Immature natural killer cell (primary cell): ENCODE results near the gene LY6G6D. TPM values are rescaled to one million over a fixed set of nuclear protein-coding genes. Genes with fewer than 3 reads are reported as not detected.

Experiments
- DNase-seq, 3 donors: peaks; one replicate each; pipeline ENCODE4 v3.0.0; 2022; ENCODE audit warnings: mixed read lengths in 1 of 3
- H3K27ac Mint-ChIP-seq, 6 donors: one replicate each; pipeline ENCODE4 v1.8.0; 2020; ENCODE audit warnings: mixed read lengths in 6 of 6, mild to moderate bottlenecking in 5 of 6, inconsistent platforms in 4 of 6, moderate library complexity in 3 of 6
- H3K27me3 Mint-ChIP-seq, 3 donors: one replicate each; pipeline ENCODE4 v1.8.0; 2020 to 2021; ENCODE audit warnings: low read depth in 3 of 3, mild to moderate bottlenecking in 3 of 3, mixed read lengths in 3 of 3, moderate library complexity in 3 of 3, inconsistent platforms in 1 of 3
- H3K36me3 Mint-ChIP-seq, 3 donors: one replicate each; pipeline ENCODE4 v1.8.0; 2020; ENCODE audit warnings: mixed read lengths in 3 of 3, inconsistent platforms in 2 of 3, mild to moderate bottlenecking in 2 of 3
- H3K4me1 Mint-ChIP-seq, 2 donors: one replicate each; pipeline ENCODE4 v1.8.0; 2020; ENCODE audit warnings: inconsistent platforms in 2 of 2, mild to moderate bottlenecking in 2 of 2, mixed read lengths in 2 of 2, moderate library complexity in 1 of 2
- H3K4me3 Mint-ChIP-seq, 5 donors: one replicate each; pipeline ENCODE4 v1.8.0; 2020; ENCODE audit warnings: mild to moderate bottlenecking in 5 of 5, mixed read lengths in 5 of 5, inconsistent platforms in 3 of 5, moderate library complexity in 3 of 5
- H3K9me3 Mint-ChIP-seq, 6 donors: one replicate each; pipeline ENCODE4 v1.8.0; 2020; ENCODE audit warnings: mild to moderate bottlenecking in 6 of 6, mixed read lengths in 6 of 6, inconsistent platforms in 4 of 6, moderate library complexity in 3 of 6
- polyA plus RNA-seq, 3 donors: library from polyadenylated mRNA; unstranded; fragments of 300-500 nt; fragmentation: Illumina TruSeq; gene quantifications; one replicate each; pipeline ENCODE4 v1.2.3, GENCODE V29; 2021

Gene LY6G6D
- polyA plus RNA-seq, 3 donors from 2014 or later: not detected

DNA sequence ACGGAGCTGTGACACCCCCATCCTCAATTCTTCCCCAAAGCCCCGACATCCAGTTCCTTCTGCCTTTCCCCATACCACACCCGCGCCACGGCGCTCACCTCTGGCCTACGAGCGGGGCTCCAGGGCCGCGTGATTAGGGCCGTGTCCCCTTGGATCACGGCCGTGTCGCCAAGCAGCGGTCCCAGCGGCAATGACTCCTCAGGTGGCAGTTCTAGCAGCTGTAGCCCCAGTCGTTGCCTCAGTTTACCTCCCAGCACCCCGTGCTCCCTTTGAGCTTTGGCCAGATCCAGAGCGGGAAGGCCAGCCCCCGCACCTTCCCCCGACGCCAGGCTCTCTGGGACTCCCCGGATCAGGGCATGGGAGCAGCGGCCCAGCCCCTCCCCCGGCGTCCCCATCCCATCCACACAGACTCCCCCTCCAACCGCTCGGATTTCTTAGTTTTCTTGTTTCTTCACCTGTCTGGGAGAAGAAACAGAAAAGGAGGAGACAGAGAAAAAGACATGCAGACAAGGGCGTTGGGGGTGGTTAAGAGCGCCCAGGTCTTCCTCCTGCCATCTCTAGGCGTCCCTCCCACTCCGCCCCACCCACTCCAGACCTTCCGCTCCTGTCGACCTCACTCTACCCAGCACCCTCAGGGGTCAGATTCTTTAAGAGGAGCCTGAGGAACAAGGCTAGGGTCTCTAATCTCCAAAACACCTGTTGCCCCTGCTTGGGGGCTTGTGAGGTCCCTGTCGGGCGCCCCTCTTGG lies 13.8 kb downstream of the LY6G6D start, which contains the start of gene DDAH2:
Gene DDAH2, minus strand, starts transcription at position 533 of the 748 bp plus-strand sequence. Its CDS starts 138 bp downstream, at position 395.
- Mint-ChIP-seq H3K4me1 (peaks cover 72 to 76% of the 10 kb centered on the region in 2 donors), H3K27me3 (peaks cover 0 to 6% (median 2%) of the 10 kb centered on the region in 3 donors), H3K9me3 (no peaks in the 10 kb centered on the region), H3K4me3 (peak within 1 kb of the TSS; percentile 97 to 99 (median 99)), H3K36me3 (peaks cover 4 to 46% (median 22%) of the 10 kb centered on the region in 3 donors), H3K27ac (peak within 1 kb of the TSS; percentile 83 to 98 (median 94))
- DNase-seq: no peak

DNA sequence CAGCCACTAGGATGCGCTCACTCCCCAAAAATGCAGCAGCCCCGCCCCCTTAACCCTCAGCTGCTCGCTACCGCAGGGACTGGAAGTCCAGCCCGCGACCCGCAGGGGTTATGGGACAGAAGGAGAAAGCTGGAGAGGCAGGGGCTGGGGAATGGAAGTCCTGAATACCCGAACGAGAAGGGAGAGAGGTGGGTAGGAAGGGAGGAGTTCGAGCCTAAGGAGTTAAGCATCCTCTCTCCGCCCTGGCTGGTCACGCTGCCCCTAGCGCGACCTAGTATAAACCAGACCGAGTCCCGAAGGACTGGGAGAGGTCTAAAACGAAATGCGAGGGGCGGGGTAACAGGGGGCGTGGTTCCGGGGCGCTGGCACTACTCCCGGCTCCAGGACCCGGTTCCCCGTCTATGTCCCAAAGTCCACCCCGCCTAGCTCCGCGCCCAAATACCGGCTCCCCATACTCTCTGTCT lies 14.4 kb downstream of the LY6G6D start:
- Mint-ChIP-seq H3K4me3 (peak overlapping the region; percentile 97 to 99 (median 99)), H3K36me3 (peaks cover 4 to 47% (median 22%) of the 10 kb centered on the region in 3 donors), H3K27me3 (peaks cover 0 to 4% (median 2%) of the 10 kb centered on the region in 3 donors), H3K9me3 (no peaks in the 10 kb centered on the region), H3K4me1 (peaks cover 76 to 77% of the 10 kb centered on the region in 2 donors), H3K27ac (peak overlapping the region; percentile 83 to 98 (median 94))
- peak; percentile 79 to 81 (median 80) for DNase-seq

DNA sequence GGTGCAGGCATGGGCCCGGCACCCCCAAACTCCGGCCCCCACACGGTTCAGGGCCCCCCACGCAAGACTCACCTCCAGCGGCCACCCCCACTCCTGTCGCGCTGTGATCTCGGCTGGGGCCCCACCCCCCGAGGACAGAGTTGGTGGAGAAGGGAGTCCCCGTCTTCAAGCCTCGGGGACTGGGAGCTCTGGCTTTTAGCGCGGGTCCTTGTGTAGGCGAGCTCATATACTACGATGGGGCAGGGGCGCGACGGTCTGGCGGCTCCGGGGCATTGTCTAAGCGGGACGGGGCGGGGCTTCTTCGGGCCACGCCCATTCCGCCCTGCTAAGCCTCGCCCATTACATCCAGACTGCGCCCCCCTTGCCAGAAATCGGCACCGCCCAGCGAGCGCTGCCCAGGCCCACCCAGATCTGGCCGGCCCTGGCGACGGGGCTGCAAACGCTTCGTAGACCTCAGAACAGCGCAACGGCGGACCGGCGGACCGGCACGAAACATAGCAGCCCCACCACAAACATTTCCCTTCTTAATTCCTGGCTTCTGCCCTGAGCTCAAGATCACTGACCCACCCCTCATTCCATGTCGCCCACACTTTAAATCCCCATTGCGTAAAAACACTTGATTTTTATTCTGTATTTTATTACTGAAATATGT lies 15.0 kb downstream of the LY6G6D start:
- Mint-ChIP-seq H3K27me3 (peaks cover 0 to 8% (median 2%) of the 10 kb centered on the region in 3 donors), H3K9me3 (no peaks in the 10 kb centered on the region), H3K27ac (peak overlapping the region; percentile 83 to 98 (median 92)), H3K4me1 (peaks cover 77 to 79% of the 10 kb centered on the region in 2 donors), H3K4me3 (peak overlapping the region; percentile 97 to 99 (median 99)), H3K36me3 (peaks cover 4 to 47% (median 22%) of the 10 kb centered on the region in 3 donors)
- peak; percentile 76 to 79 (median 79) for DNase-seq

DNA sequence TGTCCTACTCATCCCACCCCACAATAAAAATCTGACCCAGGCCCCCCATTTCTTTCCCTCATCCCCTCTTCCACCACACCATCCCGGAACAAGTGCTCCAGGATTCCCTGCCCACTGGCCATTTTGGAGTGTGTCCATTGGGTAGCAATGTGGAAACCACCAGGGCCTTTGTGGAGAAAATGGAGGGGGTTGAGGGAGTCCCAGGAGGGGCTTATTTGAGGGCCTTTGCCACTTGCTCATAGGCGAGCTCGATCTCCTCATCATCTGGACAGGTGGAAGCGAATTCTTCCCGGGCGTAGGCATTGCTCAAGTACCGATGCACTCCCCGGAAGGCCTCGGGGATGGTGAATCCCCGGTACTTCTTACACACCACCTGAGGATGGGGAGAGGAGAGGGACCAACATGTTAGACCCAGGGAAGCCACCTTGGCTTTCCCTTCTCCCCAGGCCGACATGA lies 15.5 kb downstream of the LY6G6D start:
- Mint-ChIP-seq H3K27ac (peak overlapping the region; percentile 83 to 98 (median 92)), H3K36me3 (peaks cover 7 to 45% (median 22%) of the 10 kb centered on the region in 3 donors), H3K9me3 (no peaks in the 10 kb centered on the region)

DNA sequence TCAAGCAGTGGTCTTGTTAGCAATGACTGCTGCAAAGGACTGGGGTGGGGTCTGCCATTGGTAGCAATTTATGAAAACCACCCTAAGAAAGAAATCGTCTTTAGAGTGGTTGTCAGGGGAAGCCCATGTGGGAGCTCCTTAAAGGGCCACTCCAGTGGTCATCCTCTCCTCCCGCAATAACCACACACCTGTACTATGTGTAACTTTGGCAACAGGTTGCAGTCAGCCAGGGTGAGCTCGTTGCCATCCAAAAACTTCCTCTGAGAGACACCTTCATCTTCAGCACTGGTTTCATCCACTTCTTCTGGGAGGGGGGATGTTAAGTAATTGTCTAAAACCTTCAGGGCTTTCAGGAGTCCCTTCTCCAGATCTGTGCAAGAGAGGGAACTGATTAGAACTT lies 16.9 kb downstream of the LY6G6D start:
- Mint-ChIP-seq H3K27me3 (peaks cover 2 to 16% (median 11%) of the 10 kb centered on the region in 3 donors), H3K36me3 (peaks cover 9 to 32% (median 12%) of the 10 kb centered on the region in 3 donors), H3K27ac (peak overlapping the region in 4 of 6 donors; percentile 16 to 83 (median 54)), H3K9me3 (no peaks in the 10 kb centered on the region), H3K4me1 (peaks cover 75 to 81% of the 10 kb centered on the region in 2 donors), H3K4me3 (peak overlapping the region in 2 of 5 donors; percentile 15 to 38)
- no peak for DNase-seq

More for the DNA sequence above, 15.5 kb downstream of the LY6G6D start:
- peaks cover 78 to 79% of the 10 kb centered on the region in 2 donors for H3K4me1 Mint-ChIP-seq
- H3K27me3 Mint-ChIP-seq: peaks cover under 1 to 10% (median 6%) of the 10 kb centered on the region in 3 donors
- peak overlapping the region; percentile 97 to 99 (median 99) for H3K4me3 Mint-ChIP-seq
- no peak for DNase-seq

DNA sequence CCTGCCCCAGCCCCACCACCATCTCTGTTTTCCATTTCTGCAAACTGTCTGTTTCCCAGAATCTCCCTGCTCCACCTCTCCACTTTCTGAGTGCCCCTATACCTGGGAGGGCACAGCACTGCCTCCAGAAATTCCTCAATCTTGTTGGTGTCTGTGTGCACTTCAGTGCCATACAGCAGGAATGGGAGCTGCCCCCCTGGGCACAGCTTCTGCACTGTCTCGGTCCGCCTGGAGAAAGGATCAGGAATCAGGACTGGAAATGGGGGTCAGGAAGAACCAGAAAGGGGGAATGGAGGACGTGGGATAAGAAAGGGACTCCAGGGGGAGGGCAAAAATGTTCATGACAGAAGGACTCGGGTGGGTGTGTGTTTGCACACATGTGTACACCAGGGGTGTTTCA lies 18.6 kb downstream of the LY6G6D start:
- Mint-ChIP-seq H3K9me3 (no peaks in the 10 kb centered on the region), H3K4me3 (peak overlapping the region; percentile 88 to 98 (median 96)), H3K27me3 (peaks cover 2 to 22% (median 10%) of the 10 kb centered on the region in 3 donors), H3K27ac (peak overlapping the region; percentile 88 to 99 (median 97)), H3K36me3 (peaks cover 9 to 32% (median 12%) of the 10 kb centered on the region in 3 donors), H3K4me1 (peaks cover 76 to 84% of the 10 kb centered on the region in 2 donors)
- no peak for DNase-seq

DNA sequence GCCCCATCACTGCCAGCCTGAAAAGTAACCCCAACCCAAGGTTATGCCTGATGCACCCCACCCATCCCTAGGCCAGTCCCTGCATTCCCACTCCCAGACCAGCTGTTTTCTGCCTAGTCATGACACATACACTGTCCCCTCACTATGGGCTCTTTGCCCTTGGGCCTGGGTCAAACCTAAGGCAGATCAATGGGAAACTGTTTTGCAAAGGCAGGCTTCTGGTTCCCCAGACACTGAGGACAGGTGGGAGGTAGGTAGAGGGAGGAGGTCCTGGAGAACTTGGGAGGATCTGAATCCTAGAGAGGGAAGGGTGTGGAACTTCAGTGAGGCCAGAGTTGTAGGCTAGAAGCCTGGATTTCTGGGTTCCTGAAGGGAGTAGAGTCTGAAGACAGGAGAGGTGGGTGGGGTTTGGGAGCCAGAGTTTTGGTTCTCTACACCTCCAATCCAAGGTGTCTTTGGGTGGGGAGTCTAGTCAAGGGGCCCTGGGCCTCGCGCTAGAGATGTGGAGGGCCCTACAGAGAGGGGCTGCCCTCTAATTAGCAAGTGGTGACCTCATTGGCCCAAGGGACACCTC lies 19.2 kb downstream of the LY6G6D start:
- peaks cover 9 to 32% (median 12%) of the 10 kb centered on the region in 3 donors for H3K36me3 Mint-ChIP-seq
- no peak for DNase-seq
- peak overlapping the region; percentile 94 to 99 (median 97) for H3K27ac Mint-ChIP-seq
- no peaks in the 10 kb centered on the region for H3K9me3 Mint-ChIP-seq
- H3K4me3 Mint-ChIP-seq: peak overlapping the region; percentile 88 to 98 (median 96)
- peaks cover 2 to 24% (median 10%) of the 10 kb centered on the region in 3 donors for H3K27me3 Mint-ChIP-seq
- H3K4me1 Mint-ChIP-seq: peaks cover 76 to 84% of the 10 kb centered on the region in 2 donors

DNA sequence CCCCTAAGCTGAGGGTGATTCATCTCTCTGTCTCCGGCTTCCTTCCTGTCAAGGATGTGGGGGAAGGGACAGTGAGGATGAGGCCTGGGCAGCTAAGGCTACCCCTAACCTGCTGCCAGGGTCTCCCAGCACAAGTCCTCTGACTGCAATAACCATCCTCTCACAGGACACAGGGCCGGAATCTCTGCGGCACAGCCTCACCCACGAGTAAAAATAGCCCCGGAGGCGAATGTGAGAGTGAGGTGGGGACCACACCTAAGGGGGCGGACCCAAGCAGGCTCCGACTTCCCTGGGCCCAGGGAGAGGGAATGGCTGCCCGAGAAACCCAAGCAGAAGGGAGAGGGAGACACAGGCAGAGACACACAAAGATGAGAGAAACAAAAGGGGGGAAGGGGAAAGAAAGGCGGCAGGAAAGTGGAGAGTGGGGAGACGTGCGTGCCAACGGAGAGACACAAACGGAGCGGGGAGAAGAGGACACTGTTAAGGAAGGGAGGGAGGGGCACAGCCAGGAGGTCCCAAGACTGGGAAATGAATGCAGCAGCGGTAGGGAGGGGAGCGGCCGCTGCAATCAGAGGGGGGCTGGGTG lies 19.8 kb downstream of the LY6G6D start:
- Mint-ChIP-seq H3K4me1 (peaks cover 78 to 86% of the 10 kb centered on the region in 2 donors), H3K4me3 (peak overlapping the region; percentile 88 to 98 (median 96)), H3K27ac (peak overlapping the region; percentile 94 to 99 (median 97)), H3K9me3 (no peaks in the 10 kb centered on the region), H3K27me3 (peaks cover 6 to 28% (median 14%) of the 10 kb centered on the region in 3 donors), H3K36me3 (peaks cover 9 to 32% (median 12%) of the 10 kb centered on the region in 3 donors)
- peak; percentile 65 to 73 (median 66) for DNase-seq

DNA sequence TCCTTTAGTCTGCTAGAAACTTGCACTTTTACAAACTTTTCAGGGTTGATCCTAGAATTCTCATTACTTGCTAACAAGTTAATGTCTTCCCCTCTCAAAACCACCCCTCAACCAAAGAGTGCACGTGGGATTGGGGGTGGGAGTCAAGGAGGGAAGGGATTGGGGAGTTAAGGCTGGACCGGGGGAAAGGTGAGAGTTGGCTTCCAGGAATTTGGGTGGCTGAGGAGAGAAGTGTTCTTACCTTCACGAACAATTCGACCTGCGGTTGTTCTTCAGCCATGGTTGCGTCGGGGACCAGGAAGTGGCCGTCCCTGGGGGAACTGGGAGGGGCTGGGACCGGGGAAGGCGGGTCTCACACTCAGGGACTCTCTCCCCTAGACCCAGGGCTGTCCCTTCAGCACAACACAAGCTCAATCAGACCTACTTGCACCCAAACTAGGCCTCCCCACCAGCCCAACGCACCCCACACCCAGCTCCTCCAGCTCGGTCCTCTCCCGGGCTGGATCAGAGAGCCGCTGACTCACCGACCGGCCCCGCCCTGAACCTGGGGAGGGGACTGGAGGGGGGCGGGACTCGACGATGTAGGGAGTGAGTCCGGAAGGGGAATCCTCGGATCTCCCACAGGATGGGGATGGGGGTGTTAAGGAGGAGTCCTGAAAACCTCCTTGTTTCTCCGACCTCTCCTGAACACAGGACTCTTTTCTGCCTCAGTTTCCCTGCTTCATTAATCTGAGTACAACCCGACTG lies 21.0 kb downstream of the LY6G6D start, which contains the start of gene CLIC1:
Gene CLIC1, minus strand, starts transcription at position 510 of the 747 bp plus-strand sequence. Its CDS starts 230 bp downstream, at position 280.
- Mint-ChIP-seq H3K4me3 (peak within 1 kb of the TSS; percentile 88 to 98 (median 96)), H3K4me1 (peaks cover 77 to 86% of the 10 kb centered on the region in 2 donors), H3K36me3 (peaks cover 9 to 22% (median 12%) of the 10 kb centered on the region in 3 donors), H3K9me3 (no peaks in the 10 kb centered on the region), H3K27me3 (peaks cover 8 to 28% (median 18%) of the 10 kb centered on the region in 3 donors), H3K27ac (peak within 1 kb of the TSS; percentile 94 to 99 (median 97))
- peak; percentile 71 to 74 (median 73) for DNase-seq

DNA sequence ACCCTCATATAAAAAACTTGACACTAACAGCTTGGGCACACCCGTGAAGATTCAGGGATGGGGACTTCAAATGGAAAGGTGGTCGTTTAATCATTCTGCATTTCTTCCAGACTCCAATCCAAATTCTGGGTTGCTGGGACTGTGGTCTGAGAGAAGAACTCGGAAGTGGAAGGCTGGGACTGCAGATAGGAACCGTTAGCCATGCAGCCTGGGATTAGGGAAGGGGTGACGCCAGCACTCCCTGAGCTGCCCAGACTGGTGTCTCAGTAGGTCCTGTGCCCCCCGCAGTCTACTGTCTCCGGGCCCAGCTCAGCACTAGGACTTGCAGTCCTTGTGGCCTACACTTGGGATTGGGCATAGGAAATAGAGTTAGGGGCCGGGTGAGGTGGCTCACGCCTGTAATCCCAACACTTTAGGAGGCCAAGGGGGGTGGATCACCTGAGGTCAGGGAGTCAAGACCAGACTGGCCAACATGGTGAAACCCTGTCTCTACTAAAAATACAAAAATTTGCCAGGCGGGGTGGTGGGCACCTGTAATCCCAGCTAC lies 21.7 kb downstream of the LY6G6D start:
- Mint-ChIP-seq H3K9me3 (no peaks in the 10 kb centered on the region), H3K27me3 (peaks cover 8 to 28% (median 18%) of the 10 kb centered on the region in 3 donors), H3K27ac (peak overlapping the region; percentile 94 to 99 (median 97)), H3K4me1 (peaks cover 75 to 82% of the 10 kb centered on the region in 2 donors), H3K4me3 (peak overlapping the region; percentile 88 to 98 (median 96)), H3K36me3 (peaks cover 9 to 19% (median 9%) of the 10 kb centered on the region in 3 donors)
- DNase-seq: no peak

DNA sequence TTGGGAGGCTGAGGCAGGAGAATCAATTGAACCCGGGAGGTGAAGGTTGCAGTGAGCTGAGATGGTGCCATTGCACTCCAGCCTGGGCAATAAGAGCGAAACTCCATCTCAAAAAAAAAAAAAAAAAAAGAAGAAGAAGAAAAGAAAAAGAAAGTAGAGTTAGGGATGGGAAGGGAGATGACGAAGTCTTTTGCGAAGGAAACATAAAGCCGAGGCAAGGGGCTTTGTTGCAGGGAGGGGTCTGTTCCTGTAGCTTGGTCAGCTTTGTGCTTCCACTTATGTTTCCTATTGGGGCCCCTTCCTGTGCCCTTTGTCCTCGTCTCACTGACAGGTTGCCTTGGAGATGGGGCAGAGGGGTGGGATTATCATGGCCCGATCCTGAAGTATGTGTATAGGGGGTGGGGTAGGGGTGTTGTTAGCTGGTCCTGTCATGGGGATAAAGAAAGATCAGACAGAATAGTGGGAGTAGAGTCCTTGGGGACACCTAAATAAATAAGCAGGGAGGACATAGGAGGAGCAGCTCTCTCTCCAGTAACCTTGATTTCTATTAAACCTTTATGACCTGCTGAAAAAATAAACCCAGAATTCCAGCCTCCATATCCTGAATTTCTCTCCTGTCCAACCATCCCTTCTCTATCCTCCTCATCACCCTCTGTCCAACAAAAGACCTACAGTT lies 22.3 kb downstream of the LY6G6D start:
- peaks cover 8 to 28% (median 18%) of the 10 kb centered on the region in 3 donors for H3K27me3 Mint-ChIP-seq
- peaks cover 4 to 15% (median 5%) of the 10 kb centered on the region in 3 donors for H3K36me3 Mint-ChIP-seq
- peaks cover 71 to 76% of the 10 kb centered on the region in 2 donors for H3K4me1 Mint-ChIP-seq
- DNase-seq: no peak
- H3K4me3 Mint-ChIP-seq: peak overlapping the region; percentile 88 to 98 (median 96)
- H3K27ac Mint-ChIP-seq: peak overlapping the region; percentile 94 to 99 (median 97)
- no peaks in the 10 kb centered on the region for H3K9me3 Mint-ChIP-seq
